ENCODE results near the gene ADAMTSL3. TPM values are rescaled to one million over a fixed set of nuclear protein-coding genes. Genes with fewer than 3 reads are reported as not detected.
"Not testable (repeated sequence)": the region's sequence is repeated elsewhere in the genome, so short reads cannot be mapped to it uniquely, and the experiment has no call there.

ADAMTSL3 gene
- total RNA-seq, 1 experiment from 2014 or later = not detected

DNA sequence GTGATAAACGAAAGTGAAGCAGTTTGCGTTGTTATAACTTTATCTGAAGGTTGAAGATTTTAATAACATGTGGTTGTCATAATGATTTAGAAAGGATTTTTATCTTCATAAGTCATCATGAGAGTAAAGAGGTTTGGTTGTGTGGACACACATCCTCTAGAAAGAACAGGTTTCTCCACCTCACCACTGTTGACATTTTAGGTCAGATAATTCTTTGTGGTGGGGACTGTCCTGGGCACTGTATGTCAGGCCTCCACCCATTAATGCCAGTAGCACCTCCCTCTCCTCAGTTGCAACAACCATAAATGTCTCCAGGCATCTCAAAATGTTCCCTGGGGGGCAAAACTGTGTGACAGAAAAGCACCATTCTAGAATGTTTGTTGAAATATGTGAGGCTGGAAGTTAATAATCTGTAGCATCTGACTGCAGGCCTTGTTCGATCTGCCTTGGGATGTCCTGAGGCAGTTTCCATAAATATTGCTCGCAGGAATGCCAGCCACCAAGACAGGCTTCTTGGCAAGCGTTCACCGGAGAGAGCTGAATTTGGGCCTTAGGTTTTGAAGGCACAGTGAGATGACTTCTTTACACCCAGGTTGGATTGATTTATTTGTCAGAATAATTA lies 100.1 kb downstream of the ADAMTSL3 start:
- DNase-seq (ENCODE audit: low read depth) = no peak

DNA sequence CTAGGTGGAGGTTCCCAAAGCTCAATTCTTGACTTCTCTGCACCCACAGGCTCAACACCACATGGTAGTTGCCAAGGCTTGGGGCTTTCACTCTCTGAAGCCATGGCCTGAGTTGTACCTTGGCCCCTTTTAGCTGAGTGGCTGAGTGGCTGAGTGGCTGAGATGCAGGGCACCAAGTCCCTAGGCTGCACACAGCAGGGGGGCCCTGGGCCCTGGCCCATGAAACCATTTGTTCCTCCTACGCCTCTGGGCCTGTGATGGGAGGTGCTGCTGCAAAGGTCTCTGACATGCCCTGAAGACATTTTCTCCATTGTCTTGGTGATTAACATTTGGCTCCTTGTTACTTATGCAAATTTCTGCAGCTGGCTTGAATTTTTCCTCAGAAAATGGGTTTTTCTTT lies 103.4 kb downstream of the ADAMTSL3 start:
- DNase-seq (ENCODE audit: low read depth) = not testable (repeated sequence)

DNA sequence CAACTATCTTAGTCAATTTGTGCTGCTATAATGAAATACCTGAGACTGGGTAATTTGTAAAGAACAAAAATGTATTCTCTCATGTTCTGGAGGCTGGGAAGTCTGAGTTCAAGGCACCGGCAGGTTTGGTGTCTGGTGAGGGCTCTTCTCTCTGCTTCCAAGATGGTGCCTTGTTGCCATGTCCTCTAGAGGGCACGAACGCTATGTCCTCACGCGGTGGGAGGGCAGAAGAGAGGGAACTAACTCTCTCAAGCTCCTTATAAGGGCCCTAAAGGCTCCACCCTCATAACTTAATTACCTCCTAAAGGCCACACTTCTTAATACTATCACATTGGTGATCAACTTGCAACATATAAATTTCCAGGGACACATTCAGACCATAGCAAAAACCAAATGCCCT lies 108.4 kb downstream of the ADAMTSL3 start:
- no peak for DNase-seq (ENCODE audit: low read depth)

DNA sequence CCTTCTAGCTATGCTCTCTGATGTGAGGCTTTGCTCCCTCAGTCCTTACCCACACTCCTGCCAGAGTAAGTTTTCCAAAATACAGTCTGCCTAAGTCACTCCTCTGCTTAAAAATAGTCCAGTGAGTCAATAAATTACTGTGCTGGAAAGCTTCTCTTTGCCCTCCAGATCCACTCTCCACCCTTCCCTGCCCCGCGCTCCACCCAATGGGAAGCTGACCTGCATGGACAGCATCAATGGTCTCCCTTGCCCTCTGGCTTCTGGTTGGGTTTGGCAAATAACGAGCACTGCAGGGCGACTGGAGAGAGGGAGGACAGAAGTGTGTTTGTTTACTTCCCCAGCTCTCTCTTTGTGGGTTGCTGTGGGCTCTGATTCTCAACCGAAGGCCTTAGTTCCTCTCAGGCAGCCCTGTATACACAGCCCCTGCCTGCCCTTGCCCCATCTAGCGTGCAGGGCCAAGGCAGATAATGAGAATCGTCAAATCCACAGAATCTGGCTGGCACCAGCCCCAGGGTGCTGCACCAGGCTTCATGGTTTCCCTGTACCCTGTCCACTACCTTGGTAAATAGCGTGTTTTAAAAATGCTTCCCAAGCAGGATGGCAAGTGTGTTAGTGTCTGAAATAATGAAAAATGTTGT lies 110.4 kb downstream of the ADAMTSL3 start:
- no peak for DNase-seq (ENCODE audit: low read depth)

DNA sequence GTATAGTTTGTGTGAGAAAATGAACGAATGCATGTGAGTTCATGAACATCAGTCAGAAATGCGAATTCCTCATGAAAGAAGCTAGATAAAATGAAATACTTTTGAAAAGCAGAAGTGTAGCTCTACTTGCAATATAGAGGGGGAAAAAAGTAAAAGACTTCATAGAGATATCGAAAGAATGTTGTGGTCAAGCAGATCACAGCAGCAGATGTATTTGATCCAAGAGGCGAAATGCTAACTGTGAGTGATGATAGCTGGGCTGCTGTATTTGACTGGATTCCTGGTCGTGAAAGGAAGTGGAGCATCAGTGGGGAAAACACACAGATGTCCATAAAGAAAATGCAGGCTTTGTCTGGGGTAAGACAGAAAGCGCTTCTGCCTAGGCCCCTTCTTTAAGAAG lies 112.4 kb downstream of the ADAMTSL3 start:
- no peak for DNase-seq (ENCODE audit: low read depth)

DNA sequence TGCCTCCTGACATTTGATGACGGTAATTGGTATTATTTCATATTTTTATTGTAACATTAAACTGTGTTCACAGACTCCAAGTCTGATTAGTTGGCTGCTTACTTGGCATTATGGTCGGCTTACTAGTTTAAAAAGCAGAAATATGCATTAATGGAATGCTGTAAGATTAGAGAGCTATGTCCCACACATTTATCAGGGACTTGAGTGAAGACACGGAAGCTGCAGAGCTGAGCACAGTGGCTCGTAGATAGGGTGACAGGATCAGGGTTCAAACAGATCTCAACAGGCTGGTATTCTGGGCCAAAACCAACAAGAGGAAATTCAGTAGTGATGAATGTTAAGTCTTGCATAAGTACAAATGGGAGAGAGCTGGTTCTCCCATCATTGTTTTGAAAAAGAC lies 113.8 kb downstream of the ADAMTSL3 start:
- DNase-seq (ENCODE audit: low read depth) = no peak

DNA sequence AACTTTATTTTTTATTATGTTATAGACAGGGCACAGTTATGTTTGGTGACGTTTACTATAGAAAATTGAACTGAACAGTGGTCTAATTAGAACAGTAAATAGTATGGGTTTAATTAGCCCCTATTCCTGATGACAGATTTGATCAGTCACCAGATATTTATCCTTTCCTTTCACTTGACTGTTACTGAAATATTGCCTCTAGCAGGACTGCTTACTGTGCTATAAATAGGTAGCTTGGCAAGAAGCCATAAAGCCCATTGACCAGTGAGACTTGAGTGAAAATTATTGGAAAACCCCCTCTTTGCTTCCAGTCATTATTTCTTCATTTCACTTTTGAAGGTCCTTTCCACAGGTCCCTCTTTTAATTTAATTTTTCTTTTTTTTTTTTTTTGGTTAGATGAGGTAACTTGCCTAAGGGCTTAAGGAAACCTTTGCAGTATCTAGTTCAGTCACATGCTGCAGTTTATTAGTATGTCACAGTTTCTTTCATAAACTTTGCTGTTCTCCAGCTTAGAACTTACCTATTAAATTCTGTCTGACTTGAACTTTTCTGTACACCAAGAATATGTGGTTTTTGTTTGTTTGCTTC lies 115.6 kb downstream of the ADAMTSL3 start:
- no peak for DNase-seq (ENCODE audit: low read depth)

DNA sequence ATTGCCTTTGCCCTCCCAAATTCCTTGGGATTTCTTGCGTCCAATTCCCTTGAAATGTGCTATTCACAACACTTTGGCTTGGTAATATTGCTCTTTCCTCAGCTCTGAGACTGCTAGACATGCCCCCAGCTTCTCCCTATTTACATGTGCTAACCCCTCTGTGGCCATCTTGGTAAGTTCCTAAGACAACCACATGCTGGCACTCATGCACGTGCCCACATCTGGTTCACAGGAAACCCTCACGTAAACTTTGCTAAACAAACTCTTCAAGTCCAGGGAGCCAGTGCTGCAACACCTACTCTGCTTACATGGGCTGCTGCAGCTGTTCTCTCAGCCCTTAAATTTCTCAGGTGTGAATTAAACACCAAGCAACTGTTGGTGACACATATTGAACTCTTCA lies 121.8 kb downstream of the ADAMTSL3 start:
- no peak for DNase-seq (ENCODE audit: low read depth)

DNA sequence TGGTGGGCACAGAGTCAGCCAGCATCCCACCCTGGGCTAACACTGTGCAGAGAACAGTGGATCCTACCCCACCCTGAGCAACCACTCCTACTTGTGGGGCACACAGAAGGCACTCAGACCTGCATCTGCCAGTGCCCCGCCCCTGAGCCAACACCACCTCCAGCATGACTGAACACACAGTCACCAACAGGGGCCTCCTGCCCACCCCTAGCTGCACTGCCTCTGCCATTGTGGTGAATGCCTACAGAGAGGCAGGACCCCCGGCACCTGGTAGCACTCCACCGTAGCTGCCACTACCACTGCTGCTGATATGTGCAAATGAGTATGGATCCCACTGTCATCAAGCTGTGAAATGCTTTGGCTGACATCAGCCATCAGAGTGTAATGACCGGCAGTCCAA lies 123.1 kb downstream of the ADAMTSL3 start:
- no peak for DNase-seq (ENCODE audit: low read depth)

DNA sequence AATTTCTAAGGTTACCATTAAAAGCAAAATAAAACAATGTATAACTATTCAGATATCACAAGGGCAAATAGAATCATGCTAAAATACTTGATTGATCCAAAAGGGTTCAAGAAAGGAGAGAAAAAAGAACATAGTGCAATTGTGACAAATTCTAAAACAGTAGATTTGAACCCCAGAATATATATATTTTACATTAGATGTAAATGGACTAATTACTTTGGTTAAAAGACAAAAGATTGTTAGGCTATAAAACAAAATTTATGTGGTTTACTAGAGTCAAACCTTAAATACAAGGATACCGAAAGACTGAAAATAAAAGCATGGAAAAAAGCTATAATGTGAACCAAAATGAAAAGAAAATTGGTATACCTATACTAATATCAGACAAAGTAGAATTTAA lies 129.3 kb downstream of the ADAMTSL3 start:
- DNase-seq (ENCODE audit: low read depth) = no peak

DNA sequence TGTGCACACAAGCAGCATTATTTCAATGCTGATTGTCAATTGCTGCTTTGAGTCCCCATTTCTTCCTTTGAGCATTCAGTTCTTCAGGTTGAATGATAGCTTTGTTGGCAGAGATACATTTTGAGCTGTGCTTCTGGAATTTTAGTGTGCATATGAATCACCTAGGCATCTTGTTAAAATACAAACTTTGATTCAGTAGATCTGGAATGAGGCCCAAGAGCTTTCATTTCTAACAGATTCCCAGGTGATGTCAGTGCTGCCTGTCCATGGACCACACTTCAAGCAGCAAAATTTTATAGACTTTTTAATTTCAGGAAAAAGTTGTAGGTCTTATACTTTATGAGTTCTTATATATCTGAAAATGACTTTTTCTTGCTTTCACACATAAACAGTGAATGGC lies 131.1 kb downstream of the ADAMTSL3 start:
- DNase-seq (ENCODE audit: low read depth) = no peak

DNA sequence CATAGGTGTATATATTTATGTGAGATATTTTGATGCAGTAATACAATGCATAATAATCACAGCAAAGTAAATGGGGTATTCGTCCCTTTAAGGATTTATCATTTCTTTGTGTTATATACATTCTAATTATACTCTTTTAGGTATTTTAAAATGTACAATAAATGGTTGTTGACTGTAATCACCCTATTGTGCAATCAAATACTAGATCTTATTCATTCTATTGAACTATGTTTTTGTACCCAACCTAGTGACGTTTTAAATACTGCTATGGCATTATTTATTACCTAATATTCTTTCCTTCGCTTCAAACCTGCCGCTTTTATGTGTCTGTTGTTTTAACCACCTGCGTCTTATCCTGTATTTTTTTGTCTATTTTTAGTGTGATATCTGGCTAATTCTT lies 132.4 kb downstream of the ADAMTSL3 start:
- DNase-seq (ENCODE audit: low read depth) = no peak

DNA sequence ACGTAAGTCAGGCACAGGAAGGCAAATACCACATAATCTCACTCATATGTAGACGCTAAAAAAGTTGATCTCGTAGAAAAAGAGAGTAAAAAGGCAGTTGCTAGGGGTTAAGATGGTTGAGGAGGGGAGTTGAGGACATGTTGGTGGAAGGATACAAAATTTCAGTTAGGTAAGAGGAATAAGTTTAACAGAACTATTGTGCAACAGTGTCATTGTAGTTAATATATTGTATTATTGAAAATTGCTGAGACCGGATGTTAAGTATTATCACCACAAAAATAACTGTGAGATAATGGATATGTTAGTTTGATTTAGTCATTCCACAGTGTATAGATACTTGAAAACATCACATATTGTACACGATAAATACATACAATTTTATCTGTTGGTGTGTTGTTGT lies 139.1 kb downstream of the ADAMTSL3 start:
- DNase-seq (ENCODE audit: low read depth) = no peak

DNA sequence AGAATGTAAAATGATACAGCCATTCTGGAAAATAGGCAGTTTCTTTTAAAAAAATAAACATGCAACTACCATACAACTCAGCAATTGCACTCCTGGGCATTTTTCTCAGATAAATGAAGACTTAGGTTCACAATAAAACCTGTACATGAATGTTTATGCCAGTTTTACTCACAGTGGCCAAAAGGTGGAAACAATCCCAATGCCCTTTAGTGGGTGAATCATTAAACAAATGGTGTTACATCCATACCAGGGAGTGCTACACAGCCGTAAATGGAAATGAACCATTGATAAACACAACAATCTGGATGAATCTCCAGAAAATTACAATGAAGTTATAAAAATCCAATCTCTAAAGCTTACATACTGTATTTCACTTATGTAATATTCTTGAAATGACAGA lies 140.3 kb downstream of the ADAMTSL3 start:
- no peak for DNase-seq (ENCODE audit: low read depth)

DNA sequence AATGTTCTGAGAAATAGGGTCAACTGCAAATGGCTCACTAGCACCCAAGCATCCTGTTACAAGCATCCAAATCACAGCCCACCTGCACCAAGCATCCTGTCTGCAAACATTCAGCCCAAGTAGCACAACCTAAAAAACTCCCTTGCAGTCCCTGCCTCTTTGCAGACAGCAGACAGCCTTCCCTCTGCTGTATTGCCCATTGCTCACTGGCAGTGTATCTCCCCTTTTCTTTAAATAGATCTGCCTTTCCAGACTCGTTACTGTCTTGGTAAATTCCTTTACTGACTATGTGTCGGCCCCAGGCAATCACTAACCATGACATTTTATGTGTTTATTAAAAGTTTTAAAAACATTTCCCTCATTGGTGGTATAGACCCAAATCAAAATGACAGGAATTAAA lies 155.4 kb downstream of the ADAMTSL3 start:
- no peak for DNase-seq (ENCODE audit: low read depth)

DNA sequence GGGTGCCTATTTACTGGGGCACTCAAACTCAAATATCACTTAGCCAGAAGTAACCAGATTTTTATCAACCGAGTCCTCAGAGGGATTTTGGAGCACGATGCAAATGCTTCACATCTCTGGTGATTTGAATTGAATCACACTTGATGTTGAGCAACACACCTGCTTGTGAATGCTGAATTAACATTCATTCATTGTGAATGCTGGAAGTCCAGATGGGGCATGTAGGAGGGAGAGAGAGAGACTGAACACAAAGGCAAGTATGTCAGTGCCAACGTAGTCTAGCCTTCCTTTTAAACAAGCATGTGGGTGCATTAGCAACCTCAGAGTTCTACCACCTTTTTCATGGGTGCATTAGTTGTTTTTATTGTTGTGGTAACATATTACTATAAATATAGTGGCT lies 156.2 kb downstream of the ADAMTSL3 start:
- DNase-seq (ENCODE audit: low read depth) = no peak

DNA sequence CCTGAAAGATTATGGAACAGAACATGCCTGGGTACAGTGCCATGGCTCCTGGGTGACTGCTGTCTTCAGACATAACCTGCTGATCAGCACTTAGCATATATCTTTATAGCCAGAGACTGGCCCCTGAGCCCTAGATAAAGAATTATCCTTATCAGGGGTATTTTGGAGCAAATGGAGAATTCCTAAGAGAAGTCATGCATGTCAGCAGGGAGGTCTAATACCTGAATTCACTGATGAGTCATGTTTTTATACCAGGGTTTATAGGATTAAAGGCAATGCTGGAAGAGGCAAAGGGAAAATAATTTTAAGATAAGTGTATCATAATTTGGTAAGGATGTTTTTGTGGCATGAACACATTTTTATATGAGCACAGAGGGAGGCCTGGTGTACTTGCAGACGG lies 159.8 kb downstream of the ADAMTSL3 start:
- no peak for DNase-seq (ENCODE audit: low read depth)

DNA sequence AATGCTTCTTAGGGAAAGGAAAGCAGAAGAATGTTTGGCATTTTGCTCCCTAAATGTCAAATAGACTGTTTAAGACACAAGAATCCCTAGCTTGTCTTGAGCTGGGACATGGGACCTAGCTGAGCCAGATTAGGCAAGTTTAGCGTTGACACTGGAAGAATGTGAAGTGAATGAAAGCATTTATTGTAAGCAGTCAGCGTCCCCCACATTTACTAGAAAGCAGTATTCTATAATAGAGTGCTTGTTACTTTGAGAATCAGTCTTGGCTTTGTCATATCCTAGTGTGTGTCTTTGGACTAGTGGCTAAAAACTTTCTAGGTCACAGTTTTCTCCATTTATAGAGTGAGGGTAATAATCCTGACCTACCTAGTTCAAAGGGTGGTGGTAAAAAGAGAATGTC lies 161.6 kb downstream of the ADAMTSL3 start:
- no peak for DNase-seq (ENCODE audit: low read depth)

DNA sequence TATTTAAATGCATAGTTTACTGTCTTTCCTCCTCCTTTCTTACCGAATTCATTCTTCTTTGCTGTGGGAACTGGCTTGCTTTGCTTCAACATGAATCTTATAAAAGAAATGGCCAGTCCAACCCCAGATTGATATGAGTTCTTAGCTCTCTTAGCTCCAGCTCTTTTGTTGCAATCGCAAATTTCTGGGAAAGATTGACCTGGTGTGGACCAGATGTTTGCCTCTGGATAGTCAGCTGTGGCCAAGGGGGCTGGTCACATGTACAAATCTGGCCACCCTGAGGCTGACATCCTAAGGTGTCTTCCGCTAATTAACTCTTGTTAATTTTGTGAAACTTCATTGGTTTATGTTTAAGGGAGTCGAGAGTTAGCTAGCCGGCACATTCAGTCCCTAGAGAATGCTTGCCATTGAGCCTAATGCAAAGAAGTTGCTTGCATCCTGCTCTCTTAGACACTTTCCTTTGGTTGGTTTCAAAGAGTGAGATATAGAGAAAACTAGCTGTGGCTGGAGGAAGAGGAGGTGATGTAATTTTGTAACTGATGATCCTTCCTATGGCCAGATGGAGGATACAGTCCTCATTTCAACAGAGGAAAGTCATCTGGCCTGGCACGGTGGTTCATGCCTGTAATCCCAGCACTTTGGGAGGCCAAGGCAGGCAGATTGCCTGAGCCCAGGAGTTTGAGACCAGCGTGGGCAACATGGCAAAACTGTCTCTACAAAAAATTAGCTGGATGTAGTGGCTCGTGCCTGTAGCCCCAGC lies 162.4 kb downstream of the ADAMTSL3 start:
- no peak for DNase-seq (ENCODE audit: low read depth)

DNA sequence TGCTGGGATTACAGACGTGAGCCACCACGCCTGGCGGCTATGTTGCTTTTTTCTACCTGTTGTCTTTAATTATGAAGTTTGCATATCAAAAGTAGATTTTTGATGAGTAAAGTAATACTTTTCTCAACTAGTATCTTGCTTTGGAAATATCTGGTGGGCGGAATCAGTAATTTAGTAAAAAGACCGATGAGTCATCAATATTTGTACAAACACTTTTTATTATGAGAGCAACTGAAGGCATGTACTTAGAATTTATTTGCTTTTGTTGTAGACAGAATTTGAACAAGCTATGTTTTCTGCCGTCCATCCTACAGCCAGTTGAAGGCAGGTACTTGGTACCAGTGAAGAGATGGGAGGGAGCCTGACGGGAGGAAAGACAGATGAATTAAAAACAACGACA lies 164.7 kb downstream of the ADAMTSL3 start:
- DNase-seq (ENCODE audit: low read depth) = no peak

DNA sequence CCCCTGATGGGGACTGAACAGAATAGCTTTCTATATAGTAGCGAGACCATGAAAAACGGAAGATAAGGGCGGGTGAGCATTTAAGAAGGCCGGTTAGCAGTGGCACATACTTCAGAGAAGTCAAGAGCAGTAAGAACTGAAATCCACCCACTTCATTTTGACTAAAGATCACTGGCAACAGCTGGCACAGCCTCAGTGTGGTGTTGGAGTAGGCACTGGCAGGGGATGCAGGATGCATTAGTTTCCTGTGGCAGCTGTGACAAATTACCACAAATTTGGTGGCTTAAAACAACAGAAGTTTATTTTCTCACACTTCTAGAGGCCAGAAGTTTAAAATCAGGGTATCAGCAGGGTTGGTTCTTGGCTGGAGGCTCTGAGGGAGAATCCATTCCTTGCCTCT lies 176.5 kb downstream of the ADAMTSL3 start:
- DNase-seq (ENCODE audit: low read depth) = no peak

DNA sequence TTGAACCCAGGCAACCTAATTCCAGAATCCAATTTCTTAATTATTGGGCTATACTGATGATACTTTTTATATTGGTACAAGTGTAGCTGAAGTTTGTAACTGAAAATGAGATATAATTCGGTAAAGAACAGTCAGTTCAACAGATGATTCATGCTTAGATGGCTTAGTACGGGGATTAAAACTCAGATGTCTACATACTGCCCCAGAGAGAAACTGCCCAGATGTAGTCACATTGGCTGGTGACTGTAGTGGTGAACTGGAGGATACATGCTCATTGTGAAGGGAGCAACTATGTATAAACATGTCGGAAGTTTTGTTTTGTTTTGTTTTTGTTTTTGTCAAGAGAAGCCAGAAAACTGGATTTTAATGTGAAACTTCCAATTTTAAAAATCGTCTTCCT lies 179.6 kb downstream of the ADAMTSL3 start:
- no peak for DNase-seq (ENCODE audit: low read depth)

DNA sequence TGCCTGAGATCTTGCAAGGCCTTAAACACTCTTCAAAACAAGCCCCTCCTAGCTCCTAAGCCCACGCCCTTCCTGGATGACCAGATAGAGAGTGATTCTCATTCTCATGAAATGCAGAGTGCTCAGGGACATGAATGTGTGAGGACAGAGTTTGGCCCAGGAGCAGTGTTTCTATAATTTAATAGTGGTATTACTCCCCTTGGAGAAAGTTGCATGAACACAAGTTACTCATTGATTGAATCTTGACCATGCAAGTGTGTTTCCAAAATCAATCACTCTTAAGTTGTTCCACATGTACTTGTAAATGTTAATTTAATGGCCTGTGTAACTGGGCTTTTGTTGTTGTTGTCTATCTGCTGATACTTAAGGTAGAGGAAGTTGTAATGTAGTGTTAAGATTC lies 181.6 kb downstream of the ADAMTSL3 start:
- DNase-seq (ENCODE audit: low read depth) = no peak

Data from M059J (cell line).